Muscle of leg (tissue), 16 donors: ENCODE data around the gene KIAA0825. TPM values are rescaled to one million over a fixed set of nuclear protein-coding genes. Genes with fewer than 3 reads are reported as not detected.
A peak's percentile ranks its signal among the peaks of the same experiment; 100 is the strongest.

Experiments used
- DNase-seq: peaks from one replicate; pipeline ENCODE4 v3.0.0; 2013
- H3K27ac ChIP-seq: one replicate; pipeline ENCODE4 v1.5.1; 2013; ENCODE audit warnings: mild to moderate bottlenecking, low read length, control low read depth
- H3K27me3 ChIP-seq: one replicate; pipeline ENCODE4 v1.6.1; 2013; ENCODE audit warnings: low read length; ENCODE audit not compliant: control insufficient read depth, insufficient read depth
- H3K36me3 ChIP-seq: one replicate; pipeline ENCODE4 v1.6.1; 2013; ENCODE audit warnings: low read length; ENCODE audit not compliant: control insufficient read depth, insufficient read depth
- H3K4me1 ChIP-seq: one replicate; pipeline ENCODE4 v1.6.1; 2013; ENCODE audit warnings: low read length; ENCODE audit not compliant: control insufficient read depth, insufficient read depth
- H3K4me3 ChIP-seq: one replicate; pipeline ENCODE4 v1.5.1; 2013; ENCODE audit warnings: low read length, control low read depth
- H3K9me3 ChIP-seq: replicated peaks from 2 replicates; pipeline ENCODE4 v1.6.1; 2013; ENCODE audit warnings: low read depth, low read length; ENCODE audit not compliant: control insufficient read depth
- WGBS: methylation state at CpG from one replicate; pipeline ENCODE4 v1.1.5; 2013; ENCODE audit warnings: missing lambda C conversion rate; ENCODE audit not compliant: insufficient coverage; 5-methylcytosine and 5-hydroxymethylcytosine counted together
- long read RNA-seq, 11 donors: transcript quantifications; one replicate each; lab custom pipeline, GENCODE V29; 2026
- polyA plus RNA-seq, 8 donors: library from polyadenylated mRNA; unstranded; fragments of 120-200 nt; gene quantifications; one replicate each; pipeline versions ENCODE4 v1.2.1 to v1.2.3, GENCODE V29; 2013; ENCODE audit warnings: inconsistent platforms in 1 of 8, low replicate concordance in 1 of 8; ENCODE audit not compliant: insufficient read length in 8 of 8, insufficient read depth in 1 of 8
- total RNA-seq: library from RNA; stranded (reverse); fragments of 120-200 nt; gene quantifications from one replicate; pipeline ENCODE4 v1.2.4, GENCODE V29; 2013

KIAA0825 gene, protein sequence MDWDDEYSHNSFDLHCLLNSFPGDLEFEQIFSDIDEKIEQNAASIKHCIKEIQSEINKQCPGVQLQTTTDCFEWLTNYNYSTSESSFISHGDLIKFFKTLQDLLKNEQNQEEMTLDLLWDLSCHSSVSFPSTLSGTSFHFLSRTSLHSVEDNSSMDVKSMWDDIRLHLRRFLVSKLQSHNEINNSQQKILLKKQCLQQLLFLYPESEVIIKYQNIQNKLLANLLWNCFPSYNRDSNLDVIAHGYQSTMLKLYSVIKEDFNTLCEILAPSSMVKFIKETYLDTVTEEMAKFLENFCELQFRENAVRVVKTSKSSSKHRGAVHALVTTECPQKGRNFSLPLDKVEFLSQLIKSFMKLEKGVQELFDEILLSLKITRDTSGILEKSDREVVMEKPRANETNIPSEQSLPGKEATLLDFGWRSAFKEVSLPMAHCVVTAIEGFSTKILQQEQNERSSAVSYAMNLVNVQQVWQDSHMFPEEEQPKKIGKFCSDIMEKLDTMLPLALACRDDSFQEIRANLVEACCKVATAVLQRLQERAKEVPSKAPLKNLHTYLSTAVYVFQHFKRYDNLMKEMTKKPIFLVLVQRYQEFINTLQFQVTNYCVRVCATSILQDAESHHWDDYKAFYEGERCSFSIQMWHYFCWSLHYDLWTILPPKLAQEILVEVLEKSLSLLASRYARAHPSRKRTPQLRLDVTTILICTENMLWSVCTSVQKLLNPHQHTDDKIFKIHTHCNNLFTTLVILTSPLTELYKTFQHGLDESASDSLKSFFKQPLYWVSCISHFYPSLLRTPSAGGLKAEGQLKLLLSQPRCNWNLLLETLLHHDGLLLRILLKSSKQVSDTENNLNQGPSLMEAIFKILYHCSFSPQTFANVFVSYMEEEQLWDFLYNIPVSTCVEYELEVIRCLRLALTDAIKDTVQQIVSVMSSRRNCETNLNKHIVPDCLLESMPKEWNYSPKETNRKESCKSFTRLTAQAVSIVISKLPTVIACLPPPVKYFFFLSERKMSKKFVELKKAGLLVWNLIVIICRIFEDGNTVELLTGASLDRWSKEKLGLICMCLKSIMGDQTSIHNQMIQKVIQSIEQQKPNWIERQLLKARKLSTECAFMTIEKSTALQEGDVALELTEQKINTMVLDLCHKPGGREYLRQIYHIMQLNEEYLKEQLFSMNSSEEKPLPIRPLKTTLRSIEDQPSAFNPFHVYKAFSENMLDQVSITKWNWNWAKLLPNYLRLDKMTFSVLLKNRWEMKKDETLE (N-terminal part only)
- total RNA-seq (5.6 TPM), polyA plus RNA-seq (1 to 10 TPM; 1.6 to 3.0 (median 2.2) TPM)
- long read RNA-seq, donor 1, result 0 reads
- long read RNA-seq, donor 2, result 0 reads
- long read RNA-seq, donor 3, partial matches to known transcripts, result 0 of 1 reads
- long read RNA-seq, donor 3, other reads (novel, unspliced or antisense), result 0 of 1 reads
- long read RNA-seq, donor 4, result 0 reads
- long read RNA-seq, donor 5, partial matches to known transcripts, result 0 of 10 reads
- long read RNA-seq, donor 5, other reads (novel, unspliced or antisense), result 10 of 10 reads
- long read RNA-seq, donor 6, result 0 reads
- long read RNA-seq, donor 7, partial matches to known transcripts, result 0 of 1 reads
- long read RNA-seq, donor 7, other reads (novel, unspliced or antisense), result 0 of 1 reads
- long read RNA-seq, donor 8, partial matches to known transcripts, result 0 of 1 reads
- long read RNA-seq, donor 8, other reads (novel, unspliced or antisense), result 0 of 1 reads
- long read RNA-seq, donor 9, result 0 reads
- long read RNA-seq, donor 10, partial matches to known transcripts, result 27 of 32 reads
- long read RNA-seq, donor 10, other reads (novel, unspliced or antisense), result 5 of 32 reads
- long read RNA-seq, donor 11, partial matches to known transcripts, result 0 of 2 reads
- long read RNA-seq, donor 11, other reads (novel, unspliced or antisense), result 0 of 2 reads

DNA sequence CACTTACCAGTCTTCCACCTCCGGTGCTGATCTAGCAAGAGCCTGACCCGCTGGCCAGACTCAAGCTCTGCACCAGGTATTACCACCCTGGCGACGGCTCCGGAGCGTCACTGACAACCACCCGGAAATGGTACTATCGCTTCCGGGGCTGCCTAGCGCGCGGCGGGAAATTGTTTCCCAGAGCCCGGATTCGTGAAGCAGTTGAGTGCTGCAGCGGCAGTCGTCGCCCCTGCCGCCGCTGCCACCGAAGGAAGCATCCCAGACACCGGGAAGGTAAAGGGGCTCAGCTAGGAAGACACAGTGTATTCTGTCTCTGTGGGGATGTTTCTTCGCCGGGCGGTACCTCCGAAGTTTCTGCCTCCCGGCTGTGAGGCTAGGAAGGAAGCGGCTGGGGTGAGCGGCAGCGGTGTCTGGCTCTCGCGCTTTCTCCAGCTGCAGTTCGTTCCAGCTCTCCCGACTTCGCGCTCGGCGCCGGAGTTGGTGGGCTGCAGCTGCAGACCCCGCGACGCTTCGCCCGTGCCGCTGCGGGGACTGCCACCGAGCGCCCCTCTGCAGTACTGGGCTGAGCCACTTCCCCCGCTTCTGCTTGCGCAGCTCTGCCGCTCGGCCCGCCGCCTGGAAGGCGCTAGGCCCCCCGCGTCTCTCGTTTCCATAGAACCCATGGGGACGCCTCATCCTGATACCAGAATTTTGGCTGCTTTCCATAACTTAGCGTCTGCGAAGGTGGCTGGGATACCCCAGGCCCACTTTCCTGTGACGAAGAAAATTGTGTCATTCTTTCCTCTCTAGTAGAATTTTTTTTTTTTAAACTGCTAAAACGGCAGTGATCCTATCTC is at the start of gene KIAA0825, which contains the start of gene SLF1:
KIAA0825 (minus strand) TSS at position 112 of the 836 bp plus-strand sequence. CDS start 81,478 bp downstream, outside the sequence.
SLF1 (plus strand) TSS at position 177 of the 836 bp plus-strand sequence. CDS start 10,142 bp downstream, outside the sequence.
- peak within 1 kb of the TSS; percentile 90 for H3K4me3 ChIP-seq
- H3K27me3 ChIP-seq, result no peaks in the 10 kb centered on the region
- peak within 1 kb of the TSS; percentile 83 for H3K27ac ChIP-seq
- peak; percentile 96 for DNase-seq
- peaks cover 7% of the 10 kb centered on the region for H3K4me1 ChIP-seq
- no peaks in the 10 kb centered on the region for H3K9me3 ChIP-seq
- H3K36me3 ChIP-seq, result no peaks in the 10 kb centered on the region
- WGBS, result under 1% methylated on average over 61 of the region's 63 CpGs

DNA sequence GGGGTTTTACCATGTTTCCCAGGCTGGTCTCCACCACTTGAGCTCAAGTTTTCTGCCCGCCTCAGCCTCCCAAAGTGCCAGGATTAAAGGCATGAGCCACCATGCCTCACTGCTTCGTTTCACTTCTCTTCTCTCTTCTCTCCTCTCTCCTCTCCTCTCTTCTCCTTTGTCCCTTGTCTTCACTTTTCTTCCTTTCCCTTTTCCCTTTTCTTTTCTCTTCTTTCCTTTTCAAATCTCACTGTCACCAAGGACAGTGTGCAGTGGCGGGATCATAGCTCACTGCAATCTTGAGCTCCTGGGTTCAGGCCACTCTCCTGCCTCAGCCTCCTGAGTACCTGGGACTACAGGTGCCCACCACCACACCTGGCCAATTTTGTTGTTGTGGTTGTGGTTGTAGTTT is 49.5 kb upstream of the KIAA0825 start:
- H3K27me3 ChIP-seq, result no peaks in the 10 kb centered on the region
- H3K4me3 ChIP-seq, result no peak overlapping the region
- no peak for DNase-seq
- WGBS, result 91% methylated on average over 2 of the region's 3 CpGs
- no peaks in the 10 kb centered on the region for H3K4me1 ChIP-seq
- no peaks in the 10 kb centered on the region for H3K9me3 ChIP-seq
- H3K27ac ChIP-seq, result no peak overlapping the region
- H3K36me3 ChIP-seq, result no peaks in the 10 kb centered on the region

DNA sequence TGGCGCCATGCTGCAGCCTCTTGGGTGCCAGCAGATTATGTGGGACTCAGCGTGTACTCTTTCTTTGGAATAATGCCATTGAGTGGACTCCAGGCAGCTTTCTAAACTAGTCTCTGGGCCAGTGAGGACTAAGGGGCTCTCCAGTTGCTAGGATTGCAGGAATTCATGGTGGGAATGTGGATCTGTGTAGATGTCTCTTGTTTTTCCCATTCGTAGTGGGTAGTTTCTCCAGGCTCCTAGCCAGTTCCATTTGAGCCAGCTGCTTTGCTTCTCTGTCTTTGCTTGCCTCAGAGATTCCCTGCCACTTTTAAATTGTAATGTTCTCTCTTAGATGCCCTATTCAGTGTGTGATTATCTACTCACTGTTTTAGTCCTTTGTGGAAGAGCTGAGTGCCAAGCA is 42.7 kb upstream of the KIAA0825 start:
- DNase-seq, result no peak
- H3K36me3 ChIP-seq, result peaks cover 6% of the 10 kb centered on the region
- H3K4me3 ChIP-seq, result no peak overlapping the region
- H3K27ac ChIP-seq, result no peak overlapping the region
- H3K27me3 ChIP-seq, result no peaks in the 10 kb centered on the region
- H3K9me3 ChIP-seq, result peaks cover 11% of the 10 kb centered on the region
- WGBS, result 67% methylated on average over 1 of the region's 3 CpGs
- H3K4me1 ChIP-seq, result no peaks in the 10 kb centered on the region

DNA sequence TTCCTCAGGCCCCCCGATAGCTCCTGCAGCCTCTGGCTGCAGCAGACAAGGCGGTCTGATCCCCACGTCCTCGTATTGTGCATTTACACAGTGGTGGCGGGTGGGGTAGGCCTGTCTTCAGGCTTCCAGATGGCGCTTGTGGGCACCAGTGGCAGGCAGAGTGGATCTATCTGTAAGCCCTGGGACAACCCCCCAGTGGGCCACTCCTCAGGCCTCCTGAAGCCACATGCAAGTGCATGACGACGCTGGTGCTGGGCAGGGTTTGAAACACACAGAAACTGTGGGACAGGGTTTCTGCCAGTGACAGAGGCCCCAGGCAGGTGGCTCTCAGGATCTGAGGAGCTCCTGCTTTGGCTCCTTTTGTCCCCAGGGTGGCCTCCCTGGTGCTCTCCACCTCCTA is 42.1 kb upstream of the KIAA0825 start:
- Histone ChIP-seq H3K27ac (no peak overlapping the region), H3K4me1 (no peaks in the 10 kb centered on the region), H3K27me3 (no peaks in the 10 kb centered on the region), H3K36me3 (peaks cover 6% of the 10 kb centered on the region), H3K4me3 (no peak overlapping the region), H3K9me3 (peaks cover 11% of the 10 kb centered on the region)
- WGBS, result 87% methylated on average over 5 of the region's 8 CpGs
- no peak for DNase-seq

DNA sequence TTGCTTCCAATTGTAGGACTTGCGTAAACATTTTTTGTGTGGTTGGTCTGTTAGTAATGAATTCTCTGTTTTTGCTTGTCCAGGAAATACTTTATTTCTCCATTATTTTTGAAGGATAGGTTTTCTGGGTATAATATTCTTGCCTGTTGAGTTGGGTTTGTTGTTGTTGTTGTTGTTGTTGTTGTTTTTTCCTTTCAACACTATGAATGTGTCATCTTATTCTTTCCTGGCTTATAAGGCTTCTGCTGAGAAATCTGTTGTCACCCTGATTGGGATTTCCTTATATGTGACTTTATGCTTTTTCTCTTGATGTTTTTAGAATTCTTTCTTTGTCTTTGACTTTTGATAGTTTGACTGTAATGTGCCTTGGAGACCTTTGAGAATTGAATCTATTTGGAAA is 39.9 kb upstream of the KIAA0825 start:
- H3K9me3 ChIP-seq, result peaks cover 14% of the 10 kb centered on the region

DNA sequence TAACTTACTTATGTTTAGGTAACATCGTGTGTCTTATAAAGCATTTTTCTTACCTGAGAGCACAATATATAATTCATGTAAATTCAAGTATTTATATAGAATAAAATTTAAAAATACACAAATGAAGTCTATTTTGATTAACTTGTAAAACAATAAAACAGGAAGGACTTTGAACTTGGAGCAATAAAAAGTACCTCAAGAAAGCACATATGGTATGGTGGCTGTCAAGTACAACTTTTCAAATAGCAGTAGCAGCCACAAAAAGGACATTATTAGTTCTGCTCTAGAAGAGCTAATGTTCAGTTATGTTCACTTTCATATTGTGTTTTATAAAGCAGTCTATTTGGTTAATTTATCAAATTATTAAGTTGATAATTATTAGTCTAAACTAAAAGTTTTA is 31.5 kb upstream of the KIAA0825 start:
- H3K27ac ChIP-seq, result no peak overlapping the region
- no peaks in the 10 kb centered on the region for H3K4me1 ChIP-seq
- no CpG with 5 or more reads among the region's 1 CpG for WGBS
- H3K4me3 ChIP-seq, result no peak overlapping the region
- H3K36me3 ChIP-seq, result no peaks in the 10 kb centered on the region
- no peak for DNase-seq
- H3K27me3 ChIP-seq, result no peaks in the 10 kb centered on the region
- no peaks in the 10 kb centered on the region for H3K9me3 ChIP-seq

More for the DNA sequence above, 39.9 kb upstream of the KIAA0825 start:
- WGBS, result no CpG with 5 or more reads among the region's 1 CpG
- H3K27ac ChIP-seq, result no peak overlapping the region
- H3K4me3 ChIP-seq, result no peak overlapping the region
- H3K27me3 ChIP-seq, result no peaks in the 10 kb centered on the region
- no peak for DNase-seq
- H3K4me1 ChIP-seq, result no peaks in the 10 kb centered on the region
- peaks cover 6% of the 10 kb centered on the region for H3K36me3 ChIP-seq

DNA sequence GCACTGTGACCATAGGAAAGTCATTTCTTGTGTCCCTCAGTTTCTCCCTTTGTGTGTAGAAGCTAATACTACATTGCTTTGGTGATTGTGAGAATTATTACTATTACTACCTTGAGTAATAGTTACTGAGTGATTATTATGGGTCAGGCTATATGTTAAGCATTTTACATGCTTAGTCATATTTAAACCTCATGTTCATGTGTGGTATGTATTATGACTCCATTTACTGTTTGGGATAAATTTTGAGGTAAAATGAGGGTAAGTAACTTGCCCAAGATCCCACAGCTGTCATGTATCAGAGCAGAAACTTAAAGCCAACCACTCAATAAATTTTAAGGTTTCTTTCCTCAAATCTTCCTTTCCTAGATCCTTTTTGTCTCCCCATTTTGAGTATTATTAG is 28.4 kb upstream of the KIAA0825 start:
- no peak overlapping the region for H3K4me3 ChIP-seq
- H3K9me3 ChIP-seq, result no peaks in the 10 kb centered on the region
- no peak overlapping the region for H3K27ac ChIP-seq
- no peaks in the 10 kb centered on the region for H3K27me3 ChIP-seq
- H3K4me1 ChIP-seq, result no peaks in the 10 kb centered on the region
- DNase-seq, result no peak
- H3K36me3 ChIP-seq, result peaks cover under 1% of the 10 kb centered on the region

DNA sequence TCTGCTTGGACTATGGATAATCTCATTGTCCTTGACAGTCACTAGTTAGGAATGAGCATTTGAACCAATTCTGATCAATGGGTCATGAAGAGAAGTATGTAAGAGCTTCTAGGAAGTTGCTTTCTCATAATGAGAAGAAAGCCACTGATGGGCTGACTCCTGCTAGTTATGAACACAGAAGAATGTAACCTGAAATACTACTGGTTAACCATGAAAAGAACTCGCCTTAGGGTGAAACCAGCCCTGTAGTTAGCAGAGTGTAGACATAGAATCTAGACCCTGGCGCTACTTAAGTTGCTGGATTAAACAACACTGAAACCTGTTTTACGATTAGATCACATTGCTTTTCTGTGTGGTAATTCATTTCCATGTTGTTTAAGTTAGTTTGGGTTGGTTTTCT is 26.6 kb upstream of the KIAA0825 start:
- Histone ChIP-seq H3K4me3 (no peak overlapping the region), H3K4me1 (no peaks in the 10 kb centered on the region), H3K27ac (no peak overlapping the region), H3K27me3 (no peaks in the 10 kb centered on the region), H3K36me3 (peaks cover 3% of the 10 kb centered on the region), H3K9me3 (peaks cover 5% of the 10 kb centered on the region)
- WGBS, result 100% methylated on average over 1 of the region's 3 CpGs
- DNase-seq, result no peak
